GM21423 (cell line): ENCODE measurements around the gene RAB15.

ENCODE experiments used
- ATAC-seq: cut with Tn5 transposase; IDR thresholded peaks from one replicate; pipeline ENCODE4 v1.9.1; 2021; ENCODE audit warnings: mild to moderate bottlenecking, moderate library complexity; ENCODE audit not compliant: unreplicated experiment

The RAB15 gene

GRCh38 chr14:64990939-64991338 lies 18.8 kb upstream of the RAB15 start:
- no peak for ATAC-seq

- no peak for ATAC-seq
Measured at GRCh38 chr14:64990296-64990695, 18.2 kb upstream of the RAB15 start.

- ATAC-seq = no peak
Measured at GRCh38 chr14:64987438-64987767, 15.3 kb upstream of the RAB15 start.

GRCh38 chr14:64986648-64987437 lies 14.7 kb upstream of the RAB15 start, which contains the start of gene FNTB:
TSS of gene FNTB (plus strand) at chr14:64986895. CDS start at chr14:64986954, 59 bp downstream.
- peak; percentile 91 for ATAC-seq

GRCh38 chr14:64983439-64984310 lies 11.5 kb upstream of the RAB15 start:
- no peak for ATAC-seq

- ATAC-seq = no peak
Measured at GRCh38 chr14:64979336-64980074, 7.4 kb upstream of the RAB15 start.

GRCh38 chr14:64974563-64974962 lies 2.4 kb upstream of the RAB15 start:
- no peak for ATAC-seq

- ATAC-seq = no peak
Measured at GRCh38 chr14:64973826-64974225, 1.7 kb upstream of the RAB15 start.

GRCh38 chr14:64973026-64973442 lies 898 bp upstream of the RAB15 start:
- ATAC-seq = no peak

- ATAC-seq = no peak
Measured at GRCh38 chr14:64971491-64971942, 619 bp downstream of the RAB15 start.

- no peak for ATAC-seq
Measured at GRCh38 chr14:64970776-64971477, 1.2 kb downstream of the RAB15 start.

- ATAC-seq = no peak
Measured at GRCh38 chr14:64970041-64970440, 2.1 kb downstream of the RAB15 start.

- ATAC-seq = no peak
Measured at GRCh38 chr14:64968651-64969050, 3.5 kb downstream of the RAB15 start.

- ATAC-seq = no peak
Measured at GRCh38 chr14:64968167-64968566, 4.0 kb downstream of the RAB15 start.

GRCh38 chr14:64966976-64967375 lies 5.2 kb downstream of the RAB15 start:
- no peak for ATAC-seq

- no peak for ATAC-seq
Measured at GRCh38 chr14:64965356-64966000, 6.7 kb downstream of the RAB15 start.

GRCh38 chr14:64963611-64964010 lies 8.5 kb downstream of the RAB15 start:
- no peak for ATAC-seq

GRCh38 chr14:64960762-64961276 lies 11.3 kb downstream of the RAB15 start:
- no peak for ATAC-seq

GRCh38 chr14:64958743-64959142 lies 13.4 kb downstream of the RAB15 start:
- ATAC-seq = no peak

GRCh38 chr14:64958201-64958600 lies 13.9 kb downstream of the RAB15 start:
- ATAC-seq = no peak
